Mucosa of stomach (tissue), 1 donor: ENCODE data around the gene RIN2.
A peak's percentile ranks its signal among the peaks of the same experiment; 100 is the strongest.
"Not testable (repeated sequence)": the region's sequence is repeated elsewhere in the genome, so short reads cannot be mapped to it uniquely, and the experiment has no call there.

Experiments
- H3K27me3 ChIP-seq: one replicate; pipeline ENCODE4 v1.7.0; 2013; ENCODE audit warnings: mild to moderate bottlenecking, low read length; ENCODE audit not compliant: control insufficient read depth, insufficient read depth
- H3K36me3 ChIP-seq: one replicate; pipeline ENCODE4 v1.7.0; 2013; ENCODE audit warnings: low read length; ENCODE audit not compliant: control insufficient read depth, insufficient read depth
- H3K4me1 ChIP-seq: one replicate; pipeline ENCODE4 v1.7.0; 2013; ENCODE audit warnings: mild to moderate bottlenecking, low read length; ENCODE audit not compliant: control insufficient read depth, insufficient read depth
- H3K4me3 ChIP-seq: one replicate; pipeline ENCODE4 v1.7.0; 2013; ENCODE audit warnings: low read length
- H3K9ac ChIP-seq: one replicate; pipeline ENCODE4 v1.7.0; 2013; ENCODE audit warnings: mild to moderate bottlenecking, low read length, moderate library complexity
- H3K9me3 ChIP-seq: one replicate; pipeline ENCODE4 v1.7.0; 2013; ENCODE audit warnings: mild to moderate bottlenecking, low read length, moderate library complexity; ENCODE audit not compliant: control insufficient read depth
- donor health status: Pancreatic carcinoma.

RIN2 gene

DNA sequence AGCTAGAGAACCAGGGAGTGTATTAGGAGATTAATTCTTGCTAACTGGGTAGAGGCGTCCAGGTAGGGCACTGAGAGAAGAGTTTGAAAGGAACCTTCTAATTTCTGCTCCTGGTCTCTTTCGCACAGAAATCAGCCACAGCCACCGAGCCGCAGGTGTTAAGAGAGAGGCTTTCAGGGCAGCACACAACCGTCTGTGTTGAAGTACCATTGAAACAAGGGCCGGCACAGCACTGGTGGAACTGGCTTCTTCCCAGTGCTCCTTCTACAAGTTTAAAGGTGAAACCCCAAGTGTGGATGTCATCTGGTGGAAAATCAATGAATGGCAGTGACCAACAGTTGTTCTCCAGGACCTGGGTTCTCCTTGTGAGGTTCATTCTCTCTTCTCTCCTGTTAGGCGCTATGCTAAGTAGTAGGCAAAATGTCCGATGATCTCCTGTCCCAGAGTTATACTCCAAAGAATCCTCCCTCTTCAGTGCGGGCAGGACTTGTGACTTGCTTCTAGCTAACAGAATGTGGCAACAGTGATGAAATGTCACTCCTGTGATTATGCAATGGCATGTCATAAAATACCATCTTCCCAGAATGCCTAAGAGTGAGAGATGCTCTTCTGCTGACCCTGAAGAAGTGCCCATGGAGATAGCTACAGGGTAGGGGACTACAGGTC lies 15.0 kb upstream of the RIN2 start:
- Histone ChIP-seq H3K27me3 (no peaks in the 10 kb centered on the region), H3K36me3 (no peaks in the 10 kb centered on the region), H3K9ac (no peak overlapping the region), H3K4me1 (peaks cover 13% of the 10 kb centered on the region), H3K9me3 (no peaks in the 10 kb centered on the region), H3K4me3 (no peak overlapping the region)

DNA sequence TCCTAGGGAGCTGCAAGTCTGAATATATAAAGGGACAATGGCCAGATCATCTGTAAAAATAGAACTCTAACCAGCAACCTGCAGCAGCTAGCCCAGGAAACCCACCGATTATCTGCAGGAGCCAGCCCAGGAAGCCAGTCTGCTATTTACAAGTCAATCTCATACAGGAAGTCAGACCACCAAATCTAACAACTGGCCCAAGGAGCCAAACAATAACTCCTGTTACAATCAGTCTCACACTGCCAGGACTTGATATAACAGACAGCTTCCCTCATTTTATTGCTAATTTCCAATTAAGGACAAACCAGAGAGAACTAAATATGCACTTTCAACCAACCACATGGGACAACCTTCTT lies 14.4 kb upstream of the RIN2 start:
- Histone ChIP-seq H3K4me1 (peaks cover 12% of the 10 kb centered on the region), H3K4me3 (no peak overlapping the region), H3K9ac (no peak overlapping the region), H3K36me3 (no peaks in the 10 kb centered on the region), H3K27me3 (no peaks in the 10 kb centered on the region), H3K9me3 (no peaks in the 10 kb centered on the region)

DNA sequence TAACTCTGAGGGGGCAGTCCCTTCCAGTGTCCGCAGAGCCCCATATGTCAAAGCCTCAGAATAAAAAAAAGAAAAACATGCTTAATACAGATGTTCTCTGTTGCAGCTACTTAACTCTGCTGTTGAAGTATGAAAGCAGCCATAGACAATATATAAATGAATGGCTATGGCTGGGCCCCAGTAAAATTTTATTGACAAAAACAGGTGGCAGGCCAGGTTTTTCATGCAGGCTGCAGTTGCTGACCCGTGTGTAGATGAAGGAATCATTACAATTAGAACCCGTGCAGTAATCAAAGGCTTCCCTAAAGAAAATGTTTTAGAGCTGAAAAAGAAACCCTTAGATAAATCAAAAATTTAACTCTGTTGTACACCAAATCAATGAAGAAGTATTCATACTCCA lies 13.0 kb upstream of the RIN2 start:
- Histone ChIP-seq H3K9ac (no peak overlapping the region), H3K36me3 (no peaks in the 10 kb centered on the region), H3K9me3 (no peaks in the 10 kb centered on the region), H3K4me3 (no peak overlapping the region), H3K4me1 (peaks cover 20% of the 10 kb centered on the region), H3K27me3 (no peaks in the 10 kb centered on the region)

DNA sequence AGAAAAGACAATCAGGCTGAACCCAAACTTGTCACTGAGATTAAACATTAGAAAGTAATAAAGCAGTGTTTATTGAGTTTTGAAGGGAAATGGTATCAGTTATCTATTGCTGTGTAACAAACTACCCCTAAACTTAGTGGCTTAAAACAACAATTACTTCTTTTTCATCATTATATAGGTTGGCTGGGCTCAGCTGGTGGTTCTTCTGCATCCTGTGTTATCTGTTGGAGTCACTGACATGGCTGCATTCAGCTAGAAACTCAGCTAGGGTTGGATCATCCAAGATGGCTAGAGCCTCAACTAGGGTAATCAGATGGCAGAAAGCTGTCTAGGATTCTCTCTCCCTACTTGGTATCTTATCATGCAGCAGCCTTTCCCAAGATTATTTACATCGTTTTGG lies 12.5 kb upstream of the RIN2 start:
- Histone ChIP-seq H3K4me1 (peaks cover 24% of the 10 kb centered on the region), H3K36me3 (no peaks in the 10 kb centered on the region), H3K27me3 (no peaks in the 10 kb centered on the region), H3K9me3 (no peaks in the 10 kb centered on the region), H3K4me3 (no peak overlapping the region), H3K9ac (no peak overlapping the region)

DNA sequence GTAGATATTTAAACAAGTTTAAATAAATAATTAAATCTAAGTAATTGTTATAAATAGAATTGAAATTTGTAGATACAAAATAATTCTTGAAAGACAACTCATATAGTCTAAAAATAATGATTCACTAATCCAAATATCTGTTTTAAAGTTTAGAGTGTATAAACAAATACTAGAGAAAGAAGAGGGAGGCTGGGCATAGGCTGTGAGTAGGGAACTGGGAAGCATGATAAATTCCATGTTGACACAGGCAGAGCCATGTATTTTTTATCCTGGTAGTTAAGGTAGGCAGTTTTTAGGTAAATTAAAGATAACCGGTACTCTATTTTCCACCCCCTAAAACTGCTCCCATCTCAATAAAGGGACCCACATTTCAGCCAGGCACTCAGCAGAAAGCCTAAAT lies 11.7 kb upstream of the RIN2 start:
- H3K9me3 ChIP-seq, result no peaks in the 10 kb centered on the region
- H3K27me3 ChIP-seq, result no peaks in the 10 kb centered on the region
- no peaks in the 10 kb centered on the region for H3K36me3 ChIP-seq
- H3K4me3 ChIP-seq, result no peak overlapping the region
- peaks cover 32% of the 10 kb centered on the region for H3K4me1 ChIP-seq
- H3K9ac ChIP-seq, result no peak overlapping the region

DNA sequence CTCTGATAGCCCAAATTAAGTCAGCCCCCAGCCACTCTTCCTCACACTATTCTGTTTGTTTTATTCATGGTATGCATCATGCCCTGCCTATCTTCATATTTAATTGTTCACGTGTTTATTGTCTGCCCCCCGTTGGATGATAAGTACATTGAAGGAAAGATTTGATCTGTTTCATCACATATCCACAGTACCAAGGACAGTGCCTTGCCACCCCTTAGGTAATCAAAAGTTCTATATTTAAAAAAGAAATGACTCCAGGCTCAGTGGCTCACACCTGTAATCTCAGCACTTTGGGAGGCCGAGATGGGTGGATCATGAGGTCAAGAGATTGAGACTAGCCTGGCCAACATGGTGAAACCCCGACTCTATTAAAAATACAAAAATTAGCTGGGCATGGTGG lies 10.2 kb upstream of the RIN2 start:
- Histone ChIP-seq H3K9ac (no peak overlapping the region), H3K27me3 (no peaks in the 10 kb centered on the region), H3K4me3 (no peak overlapping the region), H3K36me3 (no peaks in the 10 kb centered on the region), H3K9me3 (no peaks in the 10 kb centered on the region), H3K4me1 (peaks cover 38% of the 10 kb centered on the region)

DNA sequence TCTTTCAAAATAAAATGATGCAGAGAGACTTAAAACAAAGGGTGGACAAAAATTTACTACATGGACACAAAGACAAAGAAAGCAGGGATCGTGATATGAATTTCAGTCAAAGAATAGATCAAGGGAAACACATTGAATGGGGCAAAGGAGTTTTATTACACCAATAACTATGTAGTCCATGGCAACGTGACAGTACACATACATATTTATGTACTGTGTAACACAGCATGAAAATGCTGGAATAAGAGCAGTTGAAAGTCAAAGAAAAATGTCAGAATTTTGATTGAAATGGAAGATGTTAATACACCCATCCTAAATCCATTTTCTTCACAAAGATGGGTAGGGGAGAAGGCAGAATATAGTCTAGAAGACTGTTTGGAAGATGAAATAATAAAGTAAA lies 9.4 kb upstream of the RIN2 start:
- no peak overlapping the region for H3K4me3 ChIP-seq
- no peaks in the 10 kb centered on the region for H3K9me3 ChIP-seq
- no peak overlapping the region for H3K9ac ChIP-seq
- H3K27me3 ChIP-seq, result no peaks in the 10 kb centered on the region
- no peaks in the 10 kb centered on the region for H3K36me3 ChIP-seq
- H3K4me1 ChIP-seq, result peaks cover 38% of the 10 kb centered on the region

DNA sequence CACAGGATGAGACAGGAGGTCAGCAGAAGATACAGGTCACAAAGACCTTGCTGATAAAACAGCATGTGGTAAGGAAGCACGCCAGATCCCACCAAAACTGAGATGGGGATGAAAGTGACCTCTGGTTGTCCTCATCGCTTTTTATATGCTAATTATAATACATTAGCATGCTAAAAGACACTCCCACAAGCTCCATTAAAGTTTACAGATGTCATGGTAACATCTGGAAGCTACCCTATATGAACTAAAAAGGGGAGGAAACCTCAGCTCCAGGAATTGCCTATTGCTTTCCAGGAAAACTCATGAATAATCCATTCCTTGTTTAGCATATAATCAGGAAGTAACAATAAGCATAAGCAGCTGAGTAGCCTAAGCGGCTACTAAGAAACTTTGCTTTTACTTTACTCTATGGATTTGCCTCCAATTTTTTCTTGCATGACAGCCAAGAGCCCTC lies 8.4 kb upstream of the RIN2 start:
- no peak overlapping the region for H3K9ac ChIP-seq
- no peaks in the 10 kb centered on the region for H3K36me3 ChIP-seq
- no peaks in the 10 kb centered on the region for H3K27me3 ChIP-seq
- H3K9me3 ChIP-seq, result no peaks in the 10 kb centered on the region
- no peak overlapping the region for H3K4me3 ChIP-seq
- peaks cover 38% of the 10 kb centered on the region for H3K4me1 ChIP-seq

DNA sequence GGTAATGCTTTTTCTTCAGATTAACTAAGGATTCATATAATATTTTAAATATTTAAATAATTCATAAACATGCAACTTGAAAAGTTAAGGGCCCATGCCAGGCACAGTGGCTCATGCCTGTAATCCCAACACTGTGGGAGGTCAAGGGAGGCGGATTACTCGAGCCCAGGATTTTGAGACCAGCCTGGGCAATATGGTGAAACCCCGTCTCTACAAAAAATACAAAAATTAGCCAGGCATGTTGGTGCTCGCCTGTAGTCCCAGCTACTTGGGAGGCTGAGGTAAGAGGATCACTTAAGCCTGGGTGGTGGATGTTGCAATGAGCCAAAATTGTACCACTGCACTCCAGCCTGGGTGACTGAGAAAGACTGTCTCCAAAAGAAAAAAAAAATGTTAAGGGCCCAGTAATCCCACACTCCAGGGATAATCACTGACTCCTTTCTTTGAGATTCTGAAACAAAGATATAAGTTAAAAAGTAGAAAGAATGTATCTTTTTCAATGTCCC lies 7.9 kb upstream of the RIN2 start:
- H3K9ac ChIP-seq, result peak overlapping the region; percentile 32
- H3K27me3 ChIP-seq, result no peaks in the 10 kb centered on the region
- peaks cover 38% of the 10 kb centered on the region for H3K4me1 ChIP-seq
- no peak overlapping the region for H3K4me3 ChIP-seq
- no peaks in the 10 kb centered on the region for H3K9me3 ChIP-seq
- H3K36me3 ChIP-seq, result no peaks in the 10 kb centered on the region

DNA sequence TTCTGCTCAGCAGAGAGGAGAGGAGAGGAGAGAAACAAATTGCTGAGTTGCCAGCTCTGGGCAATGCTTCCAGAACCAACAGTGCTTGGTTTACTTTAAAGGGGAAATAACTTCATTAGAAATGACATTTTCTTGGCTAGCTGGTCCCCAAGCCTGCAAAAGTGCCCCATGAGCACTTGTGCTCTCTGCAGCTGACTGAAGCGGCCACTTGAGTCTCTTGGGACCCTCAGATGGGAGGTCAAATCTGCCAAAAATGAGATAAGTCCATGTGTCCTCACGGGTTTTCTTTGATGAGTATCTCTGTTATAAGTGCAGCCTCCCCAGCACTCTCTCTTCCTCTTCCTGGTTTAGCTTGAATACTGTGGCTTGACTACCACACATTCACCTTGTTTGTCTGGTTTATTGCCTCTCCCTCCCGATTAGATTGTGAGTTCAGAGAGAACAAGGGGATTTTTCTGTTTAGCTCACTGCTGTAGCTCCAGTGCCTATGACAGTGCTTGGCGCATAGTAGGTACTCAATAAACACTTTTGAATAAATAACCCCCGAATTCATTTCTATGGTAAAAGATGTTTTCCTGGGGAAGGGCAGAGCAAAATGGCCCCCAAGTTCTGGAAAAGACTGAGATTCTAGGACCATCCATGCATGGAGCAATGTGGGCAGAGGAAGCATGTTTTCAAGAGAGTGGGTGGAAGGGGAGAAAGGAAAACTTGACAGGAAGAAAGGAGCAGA lies 7.0 kb upstream of the RIN2 start:
- Histone ChIP-seq H3K4me3 (no peak overlapping the region), H3K4me1 (peaks cover 38% of the 10 kb centered on the region), H3K9me3 (no peaks in the 10 kb centered on the region), H3K36me3 (no peaks in the 10 kb centered on the region), H3K9ac (peak overlapping the region; percentile 32), H3K27me3 (no peaks in the 10 kb centered on the region)

DNA sequence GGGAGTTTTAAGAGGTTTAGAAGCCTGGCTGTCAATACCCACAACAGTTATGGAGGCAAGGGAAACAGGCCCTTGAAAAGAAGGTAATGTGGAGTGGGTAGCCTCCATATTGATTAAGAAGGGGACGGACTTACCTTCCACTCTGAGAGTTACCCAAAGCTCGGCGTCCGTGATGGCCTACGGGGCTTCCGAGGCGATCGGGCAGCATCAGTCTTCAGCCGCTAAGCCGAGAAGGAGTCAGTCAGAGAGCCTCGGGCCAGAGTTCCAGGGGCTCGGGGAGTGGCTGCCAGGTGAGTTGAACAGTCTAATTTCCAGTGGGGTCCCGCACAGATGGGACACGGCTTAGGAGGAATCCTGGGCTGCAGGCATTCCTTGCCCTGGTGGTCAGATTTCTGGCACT lies 3.9 kb upstream of the RIN2 start:
- not testable (repeated sequence) for H3K9me3 ChIP-seq, H3K27me3 ChIP-seq, H3K36me3 ChIP-seq, H3K9ac ChIP-seq, H3K4me3 ChIP-seq
- peaks cover 32% of the 10 kb centered on the region for H3K4me1 ChIP-seq

DNA sequence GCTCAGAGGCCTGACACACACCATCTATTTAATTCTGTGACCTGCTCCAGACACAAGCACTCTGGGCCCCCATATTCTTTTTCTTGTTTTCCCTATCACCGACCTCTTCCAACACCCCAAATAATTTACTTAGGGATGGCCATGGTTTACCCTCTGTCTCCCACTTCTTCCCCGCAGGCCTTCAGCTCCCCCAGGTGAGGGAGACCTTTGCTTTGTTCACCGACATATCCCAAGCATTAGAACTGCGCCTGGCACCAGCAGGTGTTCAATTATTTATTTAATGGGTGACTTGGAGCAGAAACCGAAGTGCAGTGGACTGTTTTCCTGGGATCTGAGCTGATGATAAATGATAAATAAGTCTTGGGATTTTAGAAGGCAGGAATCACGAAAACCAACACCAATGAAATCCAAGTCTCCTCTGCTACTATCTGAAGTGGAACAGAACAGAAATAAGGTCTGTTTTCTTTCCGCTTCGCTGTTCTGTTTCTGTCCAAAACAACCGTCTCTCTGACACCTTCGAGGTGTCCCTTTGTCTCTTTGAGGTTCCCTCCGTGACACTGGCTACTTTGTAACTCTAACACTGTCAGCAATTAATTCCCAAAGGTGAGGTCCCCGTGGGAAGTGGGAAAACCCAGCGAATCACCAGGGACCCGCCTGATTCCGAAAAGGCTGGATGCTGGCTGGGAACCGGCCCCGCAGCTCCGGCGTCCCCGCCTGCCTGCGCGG lies 1.1 kb upstream of the RIN2 start:
- Histone ChIP-seq H3K9me3 (no peaks in the 10 kb centered on the region), H3K4me3 (peak overlapping the region; percentile 79), H3K9ac (peak overlapping the region; percentile 99), H3K27me3 (no peaks in the 10 kb centered on the region), H3K4me1 (peaks cover 20% of the 10 kb centered on the region), H3K36me3 (no peaks in the 10 kb centered on the region)
